Measurements from ENCODE around the gene PODXL2.

- no peak for TF ChIP-seq CTCF (IDR thresholded peaks at IDR 0.05)
- no peak for TF ChIP-seq POLR2A (IDR thresholded peaks at IDR 0.05)
Observed at GRCh38 chr3:127625821-127626220, 3.2 kb upstream of the PODXL2 start.
